Naive thymus-derived CD8-positive, alpha-beta T cell (primary cell): ENCODE measurements around the gene CAMK2N2. TPM values are rescaled to one million over a fixed set of nuclear protein-coding genes. Genes with fewer than 3 reads are reported as not detected.

ENCODE experiments used
- ATAC-seq, 2 donors: fragments of 150-1000 bp; cut with Tn5 transposase in 1 of 2; sonication (Bioruptor Pico), chemical (Tn5 transposase) in 1 of 2; 1 replicate in 1 of 2; 2 replicates in 1 of 2; pipeline ENCODE4 v1.10.0; 2021; ENCODE audit warnings: mild to moderate bottlenecking in 2 of 2, moderate library complexity in 2 of 2
- POLR2A ChIA-PET: fragments of 350-600 bp; sonication (Branson Sonifier 250); formaldehyde crosslinking; loops from one replicate; lab custom pipeline; 2021; ENCODE audit warnings: antibody characterized with exemption; lab: Charles Lee
- DNase-seq, 10 donors: peaks; one replicate each; pipeline versions ENCODE4 v3.0.0 to v3.0.0-alpha.2; 2020 to 2022
- H3K27ac Mint-ChIP-seq, 10 donors: one replicate each; pipeline ENCODE4 v1.8.0; 2020 to 2022; ENCODE audit warnings: mild to moderate bottlenecking in 10 of 10, mixed read lengths in 10 of 10, moderate library complexity in 4 of 10, inconsistent platforms in 1 of 10
- H3K27me3 Mint-ChIP-seq, 5 donors: one replicate each; pipeline ENCODE4 v1.8.0; 2021 to 2022; ENCODE audit warnings: mixed read lengths in 5 of 5
- H3K36me3 Mint-ChIP-seq, 3 donors: one replicate each; pipeline ENCODE4 v1.8.0; 2020 to 2022; ENCODE audit warnings: mixed read lengths in 3 of 3, mild to moderate bottlenecking in 2 of 3, inconsistent platforms in 1 of 3
- H3K4me1 Mint-ChIP-seq, 4 donors: one replicate each; pipeline ENCODE4 v1.8.0; 2021 to 2022; ENCODE audit warnings: mixed read lengths in 4 of 4
- H3K4me3 Mint-ChIP-seq, 10 donors: one replicate each; pipeline ENCODE4 v1.8.0; 2020 to 2022; ENCODE audit warnings: mild to moderate bottlenecking in 10 of 10, mixed read lengths in 10 of 10, moderate library complexity in 6 of 10, inconsistent platforms in 1 of 10
- H3K9me3 Mint-ChIP-seq, 9 donors: one replicate each; pipeline ENCODE4 v1.8.0; 2020 to 2022; ENCODE audit warnings: mixed read lengths in 9 of 9, mild to moderate bottlenecking in 3 of 9, inconsistent platforms in 1 of 9, moderate library complexity in 1 of 9
- polyA plus RNA-seq, 3 donors: library from polyadenylated mRNA; unstranded; fragments of 300-500 nt; fragmentation: Illumina TruSeq; gene quantifications; one replicate each; pipeline ENCODE4 v1.2.3, GENCODE V29; 2021
- total RNA-seq, 8 experiments: library from RNA in 2 of 8; stranded (reverse) in 2 of 8; gene quantifications; one replicate each; pipeline ENCODE4 v1.2.3 and lab custom pipeline; 2021 to 2026

Gene CAMK2N2
- total and polyA plus RNA-seq, 5 experiments from 2014 or later: not detected

- Mint-ChIP-seq H3K27ac (no peak overlapping the region), H3K36me3 (peaks cover 10 to 13% (median 11%) of the 10 kb centered on the region in 3 donors), H3K4me3 (peak overlapping the region in 7 of 10 donors; percentile 50 to 69 (median 61)), H3K27me3 (peaks cover 24 to 68% (median 41%) of the 10 kb centered on the region in 5 donors), H3K9me3 (peaks cover 0 to 5% (median 0%) of the 10 kb centered on the region in 9 donors), H3K4me1 (peaks cover 12 to 24% (median 23%) of the 10 kb centered on the region in 4 donors)
- POLR2A ChIA-PET: no interaction called here
- ATAC-seq: no peak
- DNase-seq: no peak
These were observed 1.4 kb upstream of the CAMK2N2 start for GRCh38 chr3:184262764-184263179.

- DNase-seq (no peak), ATAC-seq (peak; percentile 33 to 38)
- Mint-ChIP-seq H3K4me1 (peaks cover 12 to 24% (median 23%) of the 10 kb centered on the region in 4 donors), H3K27me3 (peaks cover 19 to 61% (median 34%) of the 10 kb centered on the region in 5 donors), H3K27ac (peak overlapping the region in 5 of 10 donors; percentile 7 to 76 (median 29)), H3K4me3 (peak overlapping the region; percentile 67 to 90 (median 84)), H3K36me3 (peaks cover 7 to 13% (median 11%) of the 10 kb centered on the region in 3 donors), H3K9me3 (peaks cover 0 to 4% (median 0%) of the 10 kb centered on the region in 9 donors)
- POLR2A ChIA-PET: no interaction called here
These were observed 756 bp upstream of the CAMK2N2 start for GRCh38 chr3:184261854-184262763.

- H3K27me3 Mint-ChIP-seq: peaks cover 16 to 54% (median 33%) of the 10 kb centered on the region in 5 donors
- H3K27ac Mint-ChIP-seq: peak overlapping the region in 3 of 10 donors; percentile 73 to 87 (median 76)
- POLR2A ChIA-PET: interaction anchor here (0.6 to 0.8 kb wide), 2 partner anchors 55 to 111 kb away, joined by 3 to 4 read pairs; no protein-coding TSS in a partner anchor
- DNase-seq (no peak), ATAC-seq (peak in 1 of 2 donors; percentile 2)
- H3K36me3 Mint-ChIP-seq: peaks cover 5 to 13% (median 9%) of the 10 kb centered on the region in 3 donors
- peaks cover 12 to 24% (median 23%) of the 10 kb centered on the region in 4 donors for H3K4me1 Mint-ChIP-seq
- H3K4me3 Mint-ChIP-seq: peak overlapping the region; percentile 67 to 89 (median 83)
- H3K9me3 Mint-ChIP-seq: peaks cover 0 to 4% (median 0%) of the 10 kb centered on the region in 9 donors
These were observed 556 bp downstream of the CAMK2N2 start for GRCh38 chr3:184260724-184261269.

GRCh38 chr3:184259878-184260723 lies 1.3 kb downstream of the CAMK2N2 start:
- ATAC-seq (peak; percentile 66 to 70), DNase-seq (peak in 7 of 10 donors; percentile 16 to 63 (median 43))
- peaks cover 0 to 4% (median 0%) of the 10 kb centered on the region in 9 donors for H3K9me3 Mint-ChIP-seq
- peaks cover 12 to 24% (median 23%) of the 10 kb centered on the region in 4 donors for H3K4me1 Mint-ChIP-seq
- peak overlapping the region; percentile 71 to 89 (median 83) for H3K4me3 Mint-ChIP-seq
- POLR2A ChIA-PET: interaction anchor here (0.6 to 0.8 kb wide), 2 partner anchors 55 to 111 kb away, joined by 3 to 4 read pairs; no protein-coding TSS in a partner anchor
- peaks cover 5 to 13% (median 9%) of the 10 kb centered on the region in 3 donors for H3K36me3 Mint-ChIP-seq
- peak overlapping the region in 4 of 10 donors; percentile 22 to 87 (median 74) for H3K27ac Mint-ChIP-seq
- H3K27me3 Mint-ChIP-seq: peaks cover 15 to 50% (median 32%) of the 10 kb centered on the region in 5 donors

- ATAC-seq: no peak
These were observed 1.9 kb downstream of the CAMK2N2 start for GRCh38 chr3:184259396-184259877.

GRCh38 chr3:184258926-184259325 lies 2.4 kb downstream of the CAMK2N2 start:
- ATAC-seq (no peak), DNase-seq (no peak)
- peaks cover 12 to 24% (median 23%) of the 10 kb centered on the region in 4 donors for H3K4me1 Mint-ChIP-seq
- H3K27ac Mint-ChIP-seq: peak overlapping the region in 1 of 10 donors; percentile 79
- peaks cover 5 to 13% (median 9%) of the 10 kb centered on the region in 3 donors for H3K36me3 Mint-ChIP-seq
- peaks cover 13 to 38% (median 23%) of the 10 kb centered on the region in 5 donors for H3K27me3 Mint-ChIP-seq
- POLR2A ChIA-PET: no interaction called here
- peak overlapping the region in 8 of 10 donors; percentile 30 to 80 (median 55) for H3K4me3 Mint-ChIP-seq
- H3K9me3 Mint-ChIP-seq: peaks cover 0 to 4% (median 0%) of the 10 kb centered on the region in 9 donors

More at GRCh38 chr3:184259396-184259877, 1.9 kb downstream of the CAMK2N2 start:
- Mint-ChIP-seq H3K4me3 (peak overlapping the region in 9 of 10 donors; percentile 38 to 83 (median 69)), H3K36me3 (peaks cover 5 to 13% (median 9%) of the 10 kb centered on the region in 3 donors), H3K4me1 (peaks cover 12 to 24% (median 23%) of the 10 kb centered on the region in 4 donors), H3K9me3 (peaks cover 0 to 4% (median 0%) of the 10 kb centered on the region in 9 donors), H3K27me3 (peaks cover 13 to 43% (median 26%) of the 10 kb centered on the region in 5 donors), H3K27ac (peak overlapping the region in 1 of 10 donors; percentile 79)
- DNase-seq: no peak
- POLR2A ChIA-PET: no interaction called here

- H3K36me3 Mint-ChIP-seq: peaks cover 5 to 9% (median 9%) of the 10 kb centered on the region in 3 donors
- peaks cover 9 to 27% (median 18%) of the 10 kb centered on the region in 5 donors for H3K27me3 Mint-ChIP-seq
- no peak for DNase-seq
- no peak overlapping the region for H3K27ac Mint-ChIP-seq
- H3K4me3 Mint-ChIP-seq: no peak overlapping the region
- POLR2A ChIA-PET: interaction anchor here (0.7 kb wide), 1 partner anchor 306 kb away, joined by 3 read pairs; no protein-coding TSS in a partner anchor
- ATAC-seq: no peak
- peaks cover 0 to 4% (median 0%) of the 10 kb centered on the region in 9 donors for H3K9me3 Mint-ChIP-seq
- peaks cover 12 to 20% (median 17%) of the 10 kb centered on the region in 4 donors for H3K4me1 Mint-ChIP-seq
These were observed 4.1 kb downstream of the CAMK2N2 start for GRCh38 chr3:184257083-184257915.

GRCh38 chr3:184255291-184256039 lies 5.9 kb downstream of the CAMK2N2 start:
- no peak for DNase-seq
- Mint-ChIP-seq H3K27ac (no peak overlapping the region), H3K4me1 (peaks cover 4 to 11% (median 7%) of the 10 kb centered on the region in 4 donors), H3K4me3 (no peak overlapping the region), H3K9me3 (peaks cover 0 to 2% (median 0%) of the 10 kb centered on the region in 9 donors), H3K36me3 (peaks cover 0 to 9% (median 4%) of the 10 kb centered on the region in 3 donors), H3K27me3 (peaks cover 2 to 14% (median 10%) of the 10 kb centered on the region in 5 donors)
- ATAC-seq: no peak
- POLR2A ChIA-PET: no interaction called here

- Mint-ChIP-seq H3K9me3 (no peaks in the 10 kb centered on the region), H3K36me3 (peaks cover 0 to 8% (median 0%) of the 10 kb centered on the region in 3 donors), H3K4me1 (peaks cover 15 to 26% (median 19%) of the 10 kb centered on the region in 4 donors), H3K4me3 (peak overlapping the region; percentile 94 to 100 (median 96)), H3K27me3 (no peaks in the 10 kb centered on the region), H3K27ac (peak overlapping the region; percentile 36 to 98 (median 94))
- ATAC-seq: peak; percentile 65 to 67
- peak; percentile 71 to 92 (median 85) for DNase-seq
- POLR2A ChIA-PET: interaction anchor here (0.9 to 1.2 kb wide), 2 partner anchors 21 to 115 kb away, joined by 3 to 17 read pairs; partner anchors contain the start of genes EIF2B5 and VWA5B2
These were observed 11.1 kb downstream of the CAMK2N2 start for GRCh38 chr3:184250167-184250828.
